AG10803 (cell line): ENCODE results near the gene CXCL17.

Source experiments
- DNase-seq: peaks from one replicate; pipeline ENCODE4 v3.0.0; 2010; ENCODE audit warnings: low read depth
- H3K4me3 ChIP-seq: 2 replicates; pipeline ENCODE4 v1.5.1; 2011; ENCODE audit warnings: mild to moderate bottlenecking, low read length, control low read depth
- TF ChIP-seq, protein P1 (sequence below): conservative IDR thresholded peaks from 2 replicates; pipeline ENCODE4 v1.5.1; 2011; ENCODE audit warnings: mild to moderate bottlenecking, low read length, control low read depth, inconsistent platforms

The CXCL17 gene

DNA sequence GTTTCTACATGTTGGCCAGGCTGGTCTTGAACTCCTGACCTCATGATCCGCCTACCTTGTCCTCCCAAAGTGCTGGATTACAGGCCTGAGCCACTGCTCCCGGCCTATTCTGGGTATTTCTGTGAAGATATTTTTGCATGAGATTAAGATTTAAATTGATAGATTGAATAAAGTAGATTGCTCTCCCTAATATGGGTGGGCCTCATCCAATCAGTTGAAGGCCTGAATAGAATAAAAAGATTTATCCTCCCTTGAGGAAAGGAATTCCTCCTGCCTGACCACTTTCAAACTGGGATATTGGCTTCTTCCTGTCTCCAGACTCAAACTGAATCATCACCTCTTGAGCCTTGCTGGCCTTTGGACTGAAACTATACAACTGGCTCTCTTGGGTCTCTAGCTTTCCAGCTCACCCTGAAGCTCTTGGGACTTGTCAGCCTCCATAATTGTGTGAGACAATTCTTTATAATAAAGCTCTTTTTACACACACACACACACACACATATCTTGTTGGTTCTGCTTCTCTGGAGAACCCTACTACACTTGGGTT, 36.1 kb upstream of the CXCL17 start:
- H3K4me3 ChIP-seq = no peak overlapping the region
- TF ChIP-seq, protein P1, sequence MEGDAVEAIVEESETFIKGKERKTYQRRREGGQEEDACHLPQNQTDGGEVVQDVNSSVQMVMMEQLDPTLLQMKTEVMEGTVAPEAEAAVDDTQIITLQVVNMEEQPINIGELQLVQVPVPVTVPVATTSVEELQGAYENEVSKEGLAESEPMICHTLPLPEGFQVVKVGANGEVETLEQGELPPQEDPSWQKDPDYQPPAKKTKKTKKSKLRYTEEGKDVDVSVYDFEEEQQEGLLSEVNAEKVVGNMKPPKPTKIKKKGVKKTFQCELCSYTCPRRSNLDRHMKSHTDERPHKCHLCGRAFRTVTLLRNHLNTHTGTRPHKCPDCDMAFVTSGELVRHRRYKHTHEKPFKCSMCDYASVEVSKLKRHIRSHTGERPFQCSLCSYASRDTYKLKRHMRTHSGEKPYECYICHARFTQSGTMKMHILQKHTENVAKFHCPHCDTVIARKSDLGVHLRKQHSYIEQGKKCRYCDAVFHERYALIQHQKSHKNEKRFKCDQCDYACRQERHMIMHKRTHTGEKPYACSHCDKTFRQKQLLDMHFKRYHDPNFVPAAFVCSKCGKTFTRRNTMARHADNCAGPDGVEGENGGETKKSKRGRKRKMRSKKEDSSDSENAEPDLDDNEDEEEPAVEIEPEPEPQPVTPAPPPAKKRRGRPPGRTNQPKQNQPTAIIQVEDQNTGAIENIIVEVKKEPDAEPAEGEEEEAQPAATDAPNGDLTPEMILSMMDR = no peak
- no peak for DNase-seq

DNA sequence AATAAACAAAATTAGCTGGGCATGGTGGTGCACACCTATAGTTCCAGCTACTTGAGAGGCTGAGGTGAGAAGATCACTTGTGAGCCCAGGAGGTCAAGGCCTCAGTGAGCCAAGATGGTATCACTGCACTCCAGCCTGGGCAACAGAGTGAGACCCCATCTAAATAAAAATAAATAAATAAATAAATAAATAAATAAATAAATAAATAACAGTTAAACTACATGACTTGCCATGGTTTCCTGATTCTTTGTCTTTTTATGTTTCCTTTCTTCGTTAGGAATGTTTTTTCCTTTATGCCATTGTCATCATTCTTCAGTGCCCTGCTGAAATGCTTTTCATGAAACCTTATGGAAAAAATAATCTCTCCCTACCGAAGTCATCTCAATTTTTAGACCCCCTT, 35.2 kb upstream of the CXCL17 start:
- no peak for DNase-seq
- TF ChIP-seq, protein P1 = no peak
- no peak overlapping the region for H3K4me3 ChIP-seq

DNA sequence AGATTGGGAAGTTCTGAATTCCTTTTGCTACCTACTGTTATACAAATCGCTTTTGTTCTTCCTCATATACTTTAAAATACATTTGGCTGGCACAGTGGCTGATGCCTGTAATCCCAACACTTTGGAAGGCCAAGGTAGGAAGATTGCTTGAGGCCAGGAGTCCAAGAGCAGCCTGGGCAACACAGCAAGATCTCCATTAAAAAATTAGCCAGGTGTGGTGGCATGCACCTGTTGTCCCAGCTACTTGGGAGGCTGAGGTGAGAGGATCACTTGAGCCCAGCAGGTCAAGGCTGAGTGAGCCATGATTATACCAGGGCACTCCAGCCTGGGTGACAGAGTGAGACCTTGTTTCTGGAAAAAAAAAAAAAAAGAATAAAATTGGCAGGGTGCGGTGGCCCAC, 34.4 kb upstream of the CXCL17 start:
- TF ChIP-seq, protein P1 = no peak
- no peak overlapping the region for H3K4me3 ChIP-seq
- no peak for DNase-seq

DNA sequence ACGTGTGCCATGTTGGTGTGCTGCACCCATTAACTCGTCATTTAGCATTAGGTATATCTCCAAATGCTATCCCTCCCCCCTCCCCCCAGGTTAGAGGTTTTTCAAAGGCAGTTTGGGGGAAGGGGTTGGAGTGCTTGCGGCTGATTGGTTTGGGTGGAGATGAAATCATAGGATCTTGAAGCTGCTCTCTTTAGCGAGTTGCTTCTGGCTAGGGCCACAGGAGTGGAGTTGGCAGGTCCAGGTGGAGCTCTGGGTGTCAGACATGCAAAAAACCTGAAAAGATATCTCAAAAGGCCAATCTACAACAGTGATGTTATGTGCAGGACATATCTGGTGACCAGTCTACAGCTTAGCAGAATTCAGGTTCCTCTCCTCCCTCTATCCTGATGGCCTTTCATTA, 32.6 kb upstream of the CXCL17 start:
- TF ChIP-seq, protein P1 = no peak
- DNase-seq = no peak
- H3K4me3 ChIP-seq = no peak overlapping the region

DNA sequence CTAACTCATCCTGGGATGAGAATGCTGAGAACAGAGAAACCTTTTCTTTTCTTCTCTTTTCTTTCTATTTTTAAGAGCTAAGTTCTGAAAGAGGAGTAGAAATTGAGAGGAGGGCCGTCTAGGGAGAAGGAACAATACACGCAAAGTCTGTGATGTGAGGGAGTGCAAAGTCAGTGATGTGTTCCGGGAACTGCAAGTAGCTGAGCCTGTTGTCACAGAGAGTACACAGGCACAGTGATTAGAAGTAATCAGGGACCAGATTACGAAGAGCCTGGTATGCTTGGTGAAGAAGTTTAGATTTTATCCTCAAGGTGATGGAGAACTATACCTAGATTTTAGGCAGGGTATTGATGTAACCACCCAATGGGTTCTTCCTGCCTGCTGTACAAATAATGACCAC, 32.0 kb upstream of the CXCL17 start:
- DNase-seq = no peak
- H3K4me3 ChIP-seq = no peak overlapping the region
- TF ChIP-seq, protein P1 = no peak

DNA sequence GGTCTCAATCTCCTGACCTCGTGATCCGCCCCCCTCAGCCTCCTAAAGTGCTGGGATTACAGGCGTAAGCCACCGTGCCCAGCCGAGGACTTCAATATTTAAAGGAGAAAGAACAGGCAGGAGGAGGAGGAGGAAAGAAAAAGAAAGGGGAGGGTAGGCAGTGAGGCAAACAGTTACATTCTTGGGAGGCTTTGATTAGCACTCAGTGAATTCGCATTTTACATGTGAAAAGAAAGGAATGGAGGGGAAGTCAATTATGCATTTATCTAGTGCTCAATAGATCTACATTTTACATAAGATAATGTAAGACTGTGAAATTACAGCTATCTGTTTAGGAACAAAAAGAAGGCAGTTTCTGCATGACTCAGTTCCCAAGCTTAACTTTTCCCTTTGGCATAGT, 30.9 kb upstream of the CXCL17 start:
- no peak overlapping the region for H3K4me3 ChIP-seq
- no peak for DNase-seq
- TF ChIP-seq, protein P1 = no peak

DNA sequence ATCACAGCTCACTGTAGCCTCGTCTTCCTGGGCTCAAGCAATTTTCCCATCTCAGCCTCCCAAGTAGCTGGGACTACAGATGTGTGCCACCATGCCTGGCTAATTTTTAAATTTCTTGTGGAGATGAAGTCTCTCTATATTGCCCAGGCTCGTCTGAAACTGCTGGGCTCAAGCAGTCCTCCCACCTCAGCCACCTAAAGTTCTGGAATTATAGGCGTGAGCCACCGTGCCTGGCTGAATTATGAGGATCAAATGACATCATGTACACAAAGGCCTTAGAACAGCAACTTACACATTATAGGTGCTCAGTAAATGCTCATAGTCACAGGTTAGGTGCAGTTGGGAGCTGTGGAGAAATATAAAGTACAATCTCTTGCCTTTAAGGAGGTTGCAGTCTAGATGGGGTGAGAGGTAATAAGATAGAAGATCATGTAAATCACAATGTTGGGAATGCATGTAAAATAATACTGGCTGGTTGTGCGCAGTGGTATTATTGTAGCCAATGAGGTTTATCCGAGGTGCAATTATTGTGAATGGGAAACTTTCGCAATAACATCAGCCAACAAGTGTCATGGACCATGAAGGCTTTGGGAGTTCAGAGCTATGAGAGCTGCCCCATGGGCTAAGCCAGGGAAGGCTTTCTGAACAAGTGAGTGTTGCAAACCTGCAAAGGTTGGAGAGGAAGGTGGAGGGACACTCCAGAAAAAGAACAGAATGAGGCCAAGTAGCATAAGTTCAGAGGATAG, 29.8 kb upstream of the CXCL17 start:
- DNase-seq = no peak
- TF ChIP-seq, protein P1 = no peak
- no peak overlapping the region for H3K4me3 ChIP-seq
